HepG2 (cell line): ENCODE results near the gene PDP2. TPM values are rescaled to one million over a fixed set of nuclear protein-coding genes. Genes with fewer than 3 reads are reported as not detected.
A peak's percentile ranks its signal among the peaks of the same experiment; 100 is the strongest.

ENCODE experiments used
- BRF2 ChIP-seq: sonication (generic); formaldehyde crosslinking; IDR thresholded peaks from 2 replicates; pipeline ENCODE4 v1.8.1; 2022; ENCODE audit warnings: mild to moderate bottlenecking, missing genetic modification reagents
- DNMT3B ChIP-seq: conservative IDR thresholded peaks from 2 replicates; pipeline ENCODE4 v1.6.1; 2016; ENCODE audit warnings: missing biosample characterization, control low read depth
- FOXP4 ChIP-seq: sonication (generic); formaldehyde crosslinking; IDR thresholded peaks from 2 replicates; pipeline ENCODE4 v1.4.0; 2020; ENCODE audit warnings: missing genetic modification reagents
- GABPA ChIP-seq, 2 experiments: IDR thresholded peaks; 2 replicates each; pipeline ENCODE4 v1.6.1; 2011 to 2016; ENCODE audit warnings: low read depth in 2 of 2, low read length in 1 of 2, missing biosample characterization in 1 of 2, missing genetic modification characterization in 1 of 2
- GTF2F1 ChIP-seq: fragments of 150-350 bp; IDR thresholded peaks from 2 replicates; pipeline ENCODE4 v1.6.1; 2014; ENCODE audit warnings: low read length
- NFIC ChIP-seq: IDR thresholded peaks from 2 replicates; pipeline ENCODE4 v1.6.1; 2012; ENCODE audit warnings: mild to moderate bottlenecking, low read length, inconsistent platforms
- REST ChIP-seq, 2 experiments: IDR thresholded peaks; 2 replicates each; pipeline ENCODE4 v1.6.1; 2011 to 2012; ENCODE audit warnings: low read length in 2 of 2, borderline replicate concordance in 1 of 2, low read depth in 1 of 2, mild to moderate bottlenecking in 1 of 2, moderate library complexity in 1 of 2
- TCF12 ChIP-seq, 2 experiments: fragments of 450-650 bp in 1 of 2; sonication (generic) in 1 of 2; formaldehyde crosslinking in 1 of 2; IDR thresholded peaks; 2 replicates each; pipeline versions ENCODE4 v1.6.1 to v1.8.0; 2017 to 2022; ENCODE audit warnings: antibody characterized with exemption in 1 of 2, mild to moderate bottlenecking in 1 of 2, missing genetic modification reagents in 1 of 2, moderate library complexity in 1 of 2
- TEAD3 ChIP-seq: optimal IDR thresholded peaks from 2 replicates; pipeline ENCODE3; 2016; ENCODE audit warnings: borderline replicate concordance
- ZNF280B ChIP-seq: sonication (generic); formaldehyde crosslinking; IDR thresholded peaks from 2 replicates; pipeline ENCODE4 v1.5.0; 2020; ENCODE audit warnings: missing genetic modification reagents, mild to moderate bottlenecking, borderline replicate concordance
- ZNF335 ChIP-seq: sonication (generic); formaldehyde crosslinking; IDR thresholded peaks from 2 replicates; pipeline ENCODE4 v1.4.0; 2020; ENCODE audit warnings: missing genetic modification reagents
- ZNF503 ChIP-seq: sonication (generic); formaldehyde crosslinking; IDR thresholded peaks from 2 replicates; pipeline ENCODE4 v1.4.0; 2020; ENCODE audit warnings: missing genetic modification reagents
- ZNF567 ChIP-seq: sonication (generic); formaldehyde crosslinking; IDR thresholded peaks from 2 replicates; pipeline ENCODE4 v1.8.1; 2023; ENCODE audit warnings: mild to moderate bottlenecking, missing genetic modification reagents, borderline replicate concordance
- polyA plus RNA-seq, 8 experiments: library from polyadenylated mRNA; depleted of rRNA in 3 of 8; stranded (reverse) in 7 of 8; unstranded in 1 of 8; fragments of >200 nt; fragmentation: Illumina TruSeq in 4 of 8; extraction: Trizol in 4 of 8; gene quantifications; 2 replicates each; pipeline versions ENCODE4 v1.2.1 to v1.2.3, GENCODE V29; 2011 to 2016; ENCODE audit warnings: low read depth in 4 of 8, missing spikeins in 1 of 8, mixed read lengths in 1 of 8; ENCODE audit not compliant: insufficient read depth in 1 of 8
- total RNA-seq, 5 experiments: library from RNA; depleted of rRNA; stranded (reverse); fragments of >200 nt; fragmentation: Illumina TruSeq; extraction: Trizol; gene quantifications; 2 replicates each; pipeline ENCODE4 v1.2.3, GENCODE V29; 2016; ENCODE audit warnings: low read depth in 1 of 5
- TF ChIP-seq, protein P1 (sequence below): IDR thresholded peaks from 2 replicates; pipeline ENCODE4 v1.6.1; 2016

PDP2 gene
- total and polyA plus RNA-seq, 2 of the 13 experiments (the other 11 are each of a cell fraction or from before 2014, with no cell fraction given) = 12.8 to 15.8 TPM

DNA sequence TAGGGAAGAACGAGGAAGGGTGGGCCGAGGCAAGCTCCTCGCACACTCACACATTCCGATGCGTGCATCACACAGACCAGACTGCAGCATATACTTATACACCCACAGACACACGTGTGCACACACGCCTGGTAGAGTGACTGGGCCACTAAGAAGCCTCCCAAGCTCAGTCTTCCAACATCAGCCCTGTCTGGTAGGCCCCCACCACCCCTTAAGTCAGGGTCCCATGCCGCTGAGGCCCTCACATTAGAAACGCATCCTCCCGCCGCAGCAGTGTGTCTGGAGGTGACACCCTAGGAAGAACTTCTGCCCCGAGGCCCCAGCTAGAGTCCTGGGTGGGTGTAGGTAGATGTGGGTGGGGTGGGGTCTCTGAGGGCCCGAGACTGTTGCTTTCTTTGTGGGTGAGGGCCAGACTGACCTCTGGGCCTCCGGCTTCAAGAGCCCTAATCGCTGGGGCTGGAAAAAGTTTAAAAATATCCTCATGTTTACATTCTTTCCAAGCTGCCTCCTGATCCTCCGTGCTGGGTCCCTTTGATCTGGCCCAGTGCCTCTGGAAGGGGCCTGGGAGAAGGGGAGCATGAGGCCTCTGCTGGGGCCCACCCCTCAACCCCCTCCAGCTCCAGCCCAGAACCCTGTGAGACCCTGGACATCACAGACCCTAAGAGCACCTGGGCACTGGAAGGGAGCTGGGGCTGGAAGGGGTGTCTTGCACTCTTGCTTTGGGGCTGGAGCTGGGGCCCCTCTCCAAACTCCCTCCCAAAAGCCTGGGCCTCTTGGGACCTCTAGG lies 24.7 kb downstream of the PDP2 start (continued):
- peak in 1 of 2 experiments; percentile 49; a peak in 1 of 4 replicates for TF ChIP-seq REST (IDR thresholded peaks at IDR 0.05; ENCODE audit: borderline replicate concordance in 1 of 2, low read depth in 1 of 2, low read length in 2 of 2)
- TF ChIP-seq TCF12 (IDR thresholded peaks at IDR 0.05) = no peak
- TF ChIP-seq TCF12 (CRISPR knock-in tag; IDR thresholded peaks at IDR 0.05) = peak; percentile 37; the same call in 1 of the 2 replicates
- TF ChIP-seq NFIC = 0 out of 2 replicates have a peak, but pooled peaks have one; percentile 16
- TF ChIP-seq BRF2 (CRISPR knock-in tag) = no peak
- peak; percentile 93 for TF ChIP-seq TEAD3 (CRISPR knock-in tag)
- TF ChIP-seq FOXP4 (CRISPR knock-in tag) = peak; percentile 85
- no peak for TF ChIP-seq ZNF567
- peak; percentile 75; the same call in 1 of the 2 replicates for TF ChIP-seq ZNF280B (CRISPR knock-in tag)
- TF ChIP-seq ZNF335 (CRISPR knock-in tag) = peak; percentile 12; the same call in 1 of the 2 replicates
- no peak for TF ChIP-seq GTF2F1
- TF ChIP-seq, protein P1, sequence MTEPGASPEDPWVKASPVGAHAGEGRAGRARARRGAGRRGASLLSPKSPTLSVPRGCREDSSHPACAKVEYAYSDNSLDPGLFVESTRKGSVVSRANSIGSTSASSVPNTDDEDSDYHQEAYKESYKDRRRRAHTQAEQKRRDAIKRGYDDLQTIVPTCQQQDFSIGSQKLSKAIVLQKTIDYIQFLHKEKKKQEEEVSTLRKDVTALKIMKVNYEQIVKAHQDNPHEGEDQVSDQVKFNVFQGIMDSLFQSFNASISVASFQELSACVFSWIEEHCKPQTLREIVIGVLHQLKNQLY (CRISPR knock-in tag) = peak; percentile 78; the same call in 1 of the 2 replicates
- TF ChIP-seq DNMT3B (CRISPR knock-in tag) = peak; percentile 82; the same call in 1 of the 2 replicates
- TF ChIP-seq ZNF503 = peak; percentile 87
- no peak for TF ChIP-seq GABPA (IDR thresholded peaks at IDR 0.05; ENCODE audit: low read depth, low read length)
- TF ChIP-seq GABPA (CRISPR knock-in tag; IDR thresholded peaks at IDR 0.05; ENCODE audit: low read depth) = peak; percentile 41; the same call in 1 of the 2 replicates
